Mucosa of descending colon (tissue), 3 donors: Measurements from ENCODE around the gene GPA33. TPM values are rescaled to one million over a fixed set of nuclear protein-coding genes. Genes with fewer than 3 reads are reported as not detected.

Source experiments
- ATAC-seq: fragments of 200-7000 bp; cut with Tn5 transposase; one replicate; pipeline ENCODE4 v1.9.1; 2020; ENCODE audit warnings: mild to moderate bottlenecking, moderate library complexity
- DNase-seq, 3 donors: peaks; one replicate each; pipeline ENCODE4 v3.0.0-alpha.2; 2020
- H3K36me3 ChIP-seq: fragments of 200-600 bp; one replicate; pipeline ENCODE4 v1.8.0; 2021; ENCODE audit warnings: low read depth, mild to moderate bottlenecking
- H3K4me1 ChIP-seq: fragments of 200-600 bp; one replicate; pipeline ENCODE4 v1.8.0; 2021; ENCODE audit warnings: low read depth, mild to moderate bottlenecking
- H3K4me3 ChIP-seq: fragments of 200-600 bp; one replicate; pipeline ENCODE4 v1.8.0; 2021; ENCODE audit warnings: mild to moderate bottlenecking
- H3K9me3 ChIP-seq: fragments of 200-600 bp; one replicate; pipeline ENCODE4 v1.8.0; 2021; ENCODE audit warnings: mild to moderate bottlenecking
- CTCF ChIP-seq: fragments of 200-600 bp; IDR thresholded peaks from one replicate; pipeline ENCODE4 v1.8.0; 2022; ENCODE audit warnings: antibody characterized with exemption, mild to moderate bottlenecking
- intact Hi-C, 2 donors: fragments of 100-400 bp; cut with DNase I in 1 of 2; cut with micrococcal nuclease in 1 of 2; formaldehyde crosslinking; loops; one replicate each; pipeline versions ENCODE4 v1.11.0 to v1.11.1; 2022; cut with DNase I, micrococcal nuclease
- total RNA-seq, 3 donors: library from RNA; stranded (reverse); fragmentation: NEBNext Ultra II Directional in 2 of 3; extraction: Animal tissue kit (Norgen Biotek cat#: 25700) in 2 of 3; gene quantifications; one replicate each; pipeline versions ENCODE4 v1.2.1 to v1.2.4, GENCODE V29; 2021 to 2023
- donor health status: DM: no; HTN: no; CAD: no; lungs with moderate emphysema.
- donor health status: DM: no; HTN: no; CAD: no.
- donor health status: DM: no; HTN: yes; CAD: no.

GPA33 gene
- total RNA-seq, 3 donors from 2014 or later = 221 to 764 (median 482) TPM

DNA sequence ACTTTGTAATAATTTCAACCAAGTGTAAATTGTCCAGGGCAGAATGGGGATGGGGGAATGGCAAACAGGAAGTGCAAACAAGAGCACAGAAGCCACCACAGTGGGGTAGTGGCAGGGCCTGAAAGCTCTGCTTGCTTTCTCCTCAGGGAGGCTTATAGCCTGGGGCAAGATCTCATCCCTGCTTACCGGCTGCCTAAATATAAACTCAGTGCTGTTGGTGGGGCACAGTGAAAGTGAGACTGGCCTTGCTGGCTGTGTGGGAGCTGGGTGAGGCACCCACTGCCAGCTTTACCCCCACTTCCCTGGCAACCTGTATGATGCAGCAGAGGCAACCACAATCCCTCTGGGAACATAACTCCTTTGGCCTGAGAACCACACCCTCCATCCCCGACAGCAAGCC, 18.9 kb upstream of the GPA33 start:
- Histone ChIP-seq H3K36me3 (no peaks in the 10 kb centered on the region), H3K4me3 (no peak overlapping the region), H3K9me3 (no peaks in the 10 kb centered on the region), H3K4me1 (peaks cover 9% of the 10 kb centered on the region)
- ATAC-seq (peak; percentile 48), DNase-seq (no peak)
- intact Hi-C loops = no loop called here
- TF ChIP-seq CTCF = no peak

GRCh38 chr1:167107456-167107855, 17.3 kb upstream of the GPA33 start:
- TF ChIP-seq CTCF = no peak
- H3K36me3 ChIP-seq = no peaks in the 10 kb centered on the region
- intact Hi-C loops = no loop called here
- H3K4me1 ChIP-seq = peaks cover 9% of the 10 kb centered on the region
- DNase-seq (no peak), ATAC-seq (no peak)
- H3K4me3 ChIP-seq = no peak overlapping the region
- no peaks in the 10 kb centered on the region for H3K9me3 ChIP-seq

DNA sequence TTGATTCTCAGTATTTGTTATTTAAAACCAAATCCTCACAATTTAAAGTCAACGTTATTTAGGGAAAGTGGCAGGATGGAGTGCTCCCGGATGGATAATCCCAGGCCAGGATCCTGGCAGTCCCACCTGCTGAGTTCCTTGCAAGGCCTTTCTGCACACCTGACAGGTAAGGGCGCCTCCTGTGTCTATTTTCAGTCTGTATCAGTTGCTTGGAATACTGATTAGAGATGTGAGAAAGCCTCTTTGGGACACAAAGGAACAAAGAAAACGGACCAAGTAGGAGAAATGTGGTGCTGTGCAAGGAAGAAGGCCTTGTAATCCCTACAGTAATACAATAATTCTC, 15.9 kb upstream of the GPA33 start:
- Histone ChIP-seq H3K36me3 (no peaks in the 10 kb centered on the region), H3K9me3 (no peaks in the 10 kb centered on the region), H3K4me1 (peaks cover 9% of the 10 kb centered on the region), H3K4me3 (no peak overlapping the region)
- TF ChIP-seq CTCF = no peak
- no peak for ATAC-seq
- intact Hi-C loops = no loop called here
- DNase-seq = no peak

DNA sequence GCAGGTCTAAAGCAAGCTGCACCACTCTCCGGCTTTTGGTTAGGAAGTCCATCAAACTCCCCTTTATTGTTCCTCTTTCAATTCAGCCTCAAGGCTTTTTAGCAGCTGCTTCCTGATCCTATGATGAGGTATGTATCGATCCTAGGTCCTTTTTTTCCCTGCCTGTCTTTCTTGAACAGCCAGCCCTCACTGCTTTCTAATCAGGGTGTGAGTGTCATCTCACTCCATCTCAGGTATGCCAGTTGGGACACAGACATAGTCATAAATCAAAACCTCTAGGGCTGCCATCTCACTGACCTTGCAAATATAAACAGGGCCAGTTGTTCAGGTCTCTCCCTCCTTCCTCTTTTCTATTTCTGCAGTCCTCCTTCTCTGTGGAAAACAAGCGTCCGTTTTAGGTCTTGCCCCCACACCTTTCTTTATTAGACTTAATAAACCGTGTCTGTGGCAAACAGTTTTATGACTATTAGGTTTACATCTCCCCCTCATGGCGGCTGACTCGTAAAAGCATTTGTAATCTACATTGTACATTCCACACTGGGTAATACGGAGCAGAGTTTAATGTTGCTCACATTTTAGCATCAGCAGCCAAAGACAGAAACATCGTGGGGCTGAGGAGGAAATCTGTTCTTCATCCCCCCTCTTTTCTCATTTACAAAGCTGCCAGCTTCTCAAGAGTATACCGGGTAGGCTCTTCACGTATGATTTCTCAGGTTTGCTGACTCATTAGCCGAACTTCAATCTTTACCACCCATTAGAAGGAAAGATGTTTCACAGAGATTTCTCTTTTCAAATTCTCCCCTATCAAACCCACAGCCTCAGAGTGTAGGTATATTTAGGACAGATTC, 15.3 kb upstream of the GPA33 start:
- H3K36me3 ChIP-seq = no peaks in the 10 kb centered on the region
- peak; percentile 49 for ATAC-seq
- DNase-seq = no peak
- TF ChIP-seq CTCF = no peak
- intact Hi-C loops = no loop called here
- no peak overlapping the region for H3K4me3 ChIP-seq
- H3K4me1 ChIP-seq = peaks cover 9% of the 10 kb centered on the region
- H3K9me3 ChIP-seq = no peaks in the 10 kb centered on the region

- no peak for TF ChIP-seq CTCF
- no peaks in the 10 kb centered on the region for H3K9me3 ChIP-seq
- DNase-seq (no peak), ATAC-seq (no peak)
- H3K4me1 ChIP-seq = peaks cover 7% of the 10 kb centered on the region
- intact Hi-C loops = no loop called here
- H3K36me3 ChIP-seq = no peaks in the 10 kb centered on the region
- no peak overlapping the region for H3K4me3 ChIP-seq
These were observed 14.1 kb upstream of the GPA33 start for GRCh38 chr1:167104256-167104633.
